Esophagus muscularis mucosa (tissue), 4 donors: ENCODE results near the gene SMIM35. TPM values are rescaled to one million over a fixed set of nuclear protein-coding genes. Genes with fewer than 3 reads are reported as not detected.

Experiments
- DNase-seq: peaks from one replicate; pipeline ENCODE4 v3.0.0-alpha.2; 2017; ENCODE audit errors: extremely low spot score
- H3K27ac ChIP-seq, 4 donors: fragments of 200-600 bp; sonication (generic); replicated peaks in 1 of 4; 1 replicate in 3 of 4; 2 replicates in 1 of 4; pipeline ENCODE4 v1.5.1; 2016 to 2019; ENCODE audit warnings: mild to moderate bottlenecking in 1 of 4
- H3K27me3 ChIP-seq, 4 donors: fragments of 200-600 bp; sonication (generic); one replicate each; pipeline versions ENCODE4 v1.5.1 to v1.6.0; 2016 to 2019
- H3K36me3 ChIP-seq, 4 donors: fragments of 200-600 bp; sonication (generic); one replicate each; pipeline ENCODE4 v1.5.1; 2016 to 2019
- H3K4me1 ChIP-seq, 4 donors: fragments of 200-600 bp; sonication (generic); one replicate each; pipeline ENCODE4 v1.5.1; 2016 to 2019
- H3K4me3 ChIP-seq, 4 donors: fragments of 200-600 bp; sonication (generic); 1 replicate in 2 of 4; 2 replicates in 2 of 4; pipeline ENCODE4 v1.5.1; 2016 to 2019; ENCODE audit warnings: mild to moderate bottlenecking in 4 of 4, moderate library complexity in 1 of 4
- H3K9me3 ChIP-seq, 4 donors: fragments of 200-600 bp; sonication (generic); 1 replicate in 3 of 4; 2 replicates in 1 of 4; pipeline ENCODE4 v1.5.1; 2016 to 2019
- EP300 ChIP-seq: sonication (generic); formaldehyde crosslinking; IDR thresholded peaks from one replicate; pipeline ENCODE4 v1.6.1; 2017; ENCODE audit warnings: antibody characterized with exemption
- POLR2A ChIP-seq: fragments of 450-650 bp; IDR thresholded peaks from one replicate; pipeline ENCODE4 v1.6.1; 2017; ENCODE audit warnings: antibody characterized with exemption, moderate library complexity, mild to moderate bottlenecking, low read depth
- POLR2AphosphoS5 ChIP-seq, 2 donors: sonication (generic); formaldehyde crosslinking; IDR thresholded peaks; one replicate each; pipeline ENCODE4 v1.6.1; 2017; ENCODE audit warnings: antibody characterized with exemption in 2 of 2
- WGBS: methylation state at CpG from one replicate; pipeline ENCODE4 v1.1.5; 2018; 5-methylcytosine and 5-hydroxymethylcytosine counted together
- intact Hi-C: fragments of 100-400 bp; cut with DNase I; formaldehyde crosslinking; loops from one replicate; pipeline ENCODE4 v1.15.1; 2023
- total RNA-seq, 4 donors: library from RNA; depleted of rRNA; stranded (reverse); fragments of >200 nt; gene quantifications; one replicate each; pipeline versions ENCODE4 v1.1.0 to v1.2.1, GENCODE V29; 2016
- TF ChIP-seq, protein P1 (sequence below), 3 experiments: fragments of 200-600 bp in 2 of 3; fragments of 450-650 bp in 1 of 3; sonication (generic) in 2 of 3; IDR thresholded peaks; one replicate each; pipeline ENCODE4 v1.5.1; 2017 to 2019; ENCODE audit warnings: antibody characterized with exemption in 3 of 3, mild to moderate bottlenecking in 2 of 3, moderate library complexity in 1 of 3

SMIM35 gene
- total RNA-seq, 4 donors from 2014 or later: not detected

DNA sequence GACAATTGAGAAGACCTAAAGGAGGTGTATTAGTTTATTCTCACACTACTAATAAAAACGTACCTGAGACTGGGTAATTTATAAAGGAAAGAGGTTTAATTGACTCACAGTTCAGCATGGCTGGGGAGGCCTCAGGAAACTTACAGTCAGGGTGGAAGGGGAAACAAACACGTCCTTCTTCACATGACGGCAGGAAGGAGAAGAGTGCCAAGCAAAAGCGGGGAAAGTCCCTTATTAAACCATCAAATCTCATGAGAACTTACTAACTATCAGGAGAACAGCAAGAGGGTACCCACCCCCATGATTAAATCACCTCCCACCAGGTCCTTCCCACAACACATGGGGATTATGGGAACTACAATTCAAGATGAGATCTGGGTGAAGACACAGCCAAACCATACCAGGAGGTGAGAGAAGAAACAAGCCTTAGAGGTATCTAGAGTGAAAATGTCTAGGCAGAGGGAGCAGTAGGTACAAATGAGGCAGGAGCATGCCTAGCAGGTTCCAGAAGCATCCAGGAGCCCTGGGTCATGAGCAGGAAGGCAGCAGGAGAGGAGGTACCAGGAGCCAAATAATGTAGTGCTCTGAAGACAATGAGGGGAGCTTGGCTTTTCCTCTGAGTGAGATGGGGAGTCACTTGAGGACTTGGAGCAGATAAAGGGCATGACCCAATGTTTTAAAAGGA, 69.0 kb downstream of the SMIM35 start:
- Histone ChIP-seq H3K27ac (no peak overlapping the region), H3K36me3 (no peaks in the 10 kb centered on the region), H3K9me3 (peaks cover 0 to 15% (median 7%) of the 10 kb centered on the region in 4 donors), H3K4me1 (peaks cover 0 to 8% (median 0%) of the 10 kb centered on the region in 4 donors), H3K27me3 (peaks cover 0 to 14% (median 0%) of the 10 kb centered on the region in 4 donors), H3K4me3 (no peak overlapping the region)
- WGBS: 55% methylated on average over 4 of the region's 4 CpGs
- DNase-seq: peak; percentile 82
- intact Hi-C loops: no loop called here
- TF ChIP-seq EP300 (no peak), POLR2AphosphoS5 (IDR thresholded peaks at IDR 0.05) (no peak)
- TF ChIP-seq, protein P1, sequence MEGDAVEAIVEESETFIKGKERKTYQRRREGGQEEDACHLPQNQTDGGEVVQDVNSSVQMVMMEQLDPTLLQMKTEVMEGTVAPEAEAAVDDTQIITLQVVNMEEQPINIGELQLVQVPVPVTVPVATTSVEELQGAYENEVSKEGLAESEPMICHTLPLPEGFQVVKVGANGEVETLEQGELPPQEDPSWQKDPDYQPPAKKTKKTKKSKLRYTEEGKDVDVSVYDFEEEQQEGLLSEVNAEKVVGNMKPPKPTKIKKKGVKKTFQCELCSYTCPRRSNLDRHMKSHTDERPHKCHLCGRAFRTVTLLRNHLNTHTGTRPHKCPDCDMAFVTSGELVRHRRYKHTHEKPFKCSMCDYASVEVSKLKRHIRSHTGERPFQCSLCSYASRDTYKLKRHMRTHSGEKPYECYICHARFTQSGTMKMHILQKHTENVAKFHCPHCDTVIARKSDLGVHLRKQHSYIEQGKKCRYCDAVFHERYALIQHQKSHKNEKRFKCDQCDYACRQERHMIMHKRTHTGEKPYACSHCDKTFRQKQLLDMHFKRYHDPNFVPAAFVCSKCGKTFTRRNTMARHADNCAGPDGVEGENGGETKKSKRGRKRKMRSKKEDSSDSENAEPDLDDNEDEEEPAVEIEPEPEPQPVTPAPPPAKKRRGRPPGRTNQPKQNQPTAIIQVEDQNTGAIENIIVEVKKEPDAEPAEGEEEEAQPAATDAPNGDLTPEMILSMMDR (IDR thresholded peaks at IDR 0.05): no peak

DNA sequence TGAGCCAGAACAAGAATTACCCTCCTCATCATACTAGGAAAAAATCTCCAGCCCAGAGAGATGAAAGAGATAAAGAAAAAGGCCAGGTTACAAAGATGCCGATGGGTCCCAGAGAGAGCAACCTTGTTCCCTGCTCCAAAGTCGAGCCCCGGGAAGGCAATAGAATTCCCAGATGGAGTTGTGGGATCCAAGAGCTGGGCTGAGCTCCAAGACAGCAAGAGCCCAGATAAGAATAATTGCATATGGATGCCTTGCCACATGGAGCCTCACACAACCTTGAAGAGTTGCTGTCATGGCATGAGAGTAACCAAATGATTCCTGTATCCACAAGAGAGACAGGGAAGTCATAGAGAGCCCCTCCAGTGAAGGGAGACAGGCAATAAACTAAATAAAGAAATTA, 69.7 kb downstream of the SMIM35 start:
- intact Hi-C loops: no loop called here
- peaks cover 0 to 14% (median 0%) of the 10 kb centered on the region in 4 donors for H3K27me3 ChIP-seq
- no peaks in the 10 kb centered on the region for H3K36me3 ChIP-seq
- peak; percentile 7 for DNase-seq
- no peak overlapping the region for H3K4me3 ChIP-seq
- 66% methylated on average over 3 of the region's 3 CpGs for whole genome bisulfite sequencing
- H3K27ac ChIP-seq: no peak overlapping the region
- H3K4me1 ChIP-seq: peaks cover 0 to 8% (median 0%) of the 10 kb centered on the region in 4 donors
- TF ChIP-seq POLR2A: no peak
- TF ChIP-seq, protein P1 (IDR thresholded peaks at IDR 0.05): no peak
- no peak for TF ChIP-seq POLR2AphosphoS5 (IDR thresholded peaks at IDR 0.05)
- no peak for TF ChIP-seq EP300
- H3K9me3 ChIP-seq: peaks cover 0 to 15% (median 7%) of the 10 kb centered on the region in 4 donors

DNA sequence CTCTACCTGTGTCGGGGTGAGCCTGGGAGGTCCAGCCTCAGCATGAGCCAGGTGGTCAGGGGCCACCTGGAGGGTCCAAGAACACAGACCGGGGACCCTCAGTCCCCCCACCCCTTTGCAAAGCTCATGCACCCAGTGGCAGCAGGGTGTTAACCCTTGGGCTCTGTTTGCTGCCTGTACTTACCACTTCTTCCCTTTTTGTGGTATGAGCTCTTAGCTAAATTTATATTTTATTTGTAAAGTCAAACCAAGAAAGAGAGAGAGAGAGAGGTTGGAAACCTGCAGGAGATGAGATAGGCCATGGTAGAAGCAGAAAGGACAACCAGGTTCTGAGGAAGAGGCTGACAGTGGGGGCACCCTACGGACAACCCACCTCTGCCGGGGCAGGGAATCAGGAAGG, 70.7 kb downstream of the SMIM35 start:
- Histone ChIP-seq H3K27ac (no peak overlapping the region), H3K27me3 (peaks cover 0 to 14% (median 0%) of the 10 kb centered on the region in 4 donors), H3K9me3 (peaks cover 0 to 15% (median 4%) of the 10 kb centered on the region in 4 donors), H3K4me1 (peaks cover 0 to 8% (median 0%) of the 10 kb centered on the region in 4 donors), H3K36me3 (no peaks in the 10 kb centered on the region), H3K4me3 (no peak overlapping the region)
- intact Hi-C loops: no loop called here
- TF ChIP-seq, protein P1 (IDR thresholded peaks at IDR 0.05): no peak
- no peak for TF ChIP-seq POLR2A
- no peak for TF ChIP-seq POLR2AphosphoS5 (IDR thresholded peaks at IDR 0.05)
- no peak for TF ChIP-seq EP300
- 92% methylated on average over 4 of the region's 4 CpGs for WGBS
- peak; percentile 72 for DNase-seq

DNA sequence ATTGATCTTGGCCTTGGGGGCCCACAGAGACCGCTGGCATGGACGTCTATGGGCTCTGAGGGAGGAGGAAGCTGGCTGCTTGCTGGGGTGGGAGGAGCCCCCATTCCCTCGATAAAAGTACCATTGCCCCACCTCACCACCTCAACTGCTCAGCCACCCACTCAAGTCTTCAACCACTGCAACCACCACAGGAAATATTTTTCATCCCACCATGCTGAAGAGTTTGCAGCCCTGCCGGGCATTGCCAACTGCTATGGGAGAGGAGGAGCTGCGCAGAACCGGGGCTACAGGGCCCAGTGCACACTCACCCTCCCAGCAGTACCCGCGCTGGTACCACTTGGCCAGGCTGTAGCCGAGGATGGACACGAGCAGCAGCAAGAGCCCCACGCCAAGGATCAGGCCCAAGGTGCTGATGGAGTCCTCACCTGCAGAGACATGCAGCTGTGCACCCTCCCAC, 71.3 kb downstream of the SMIM35 start:
- intact Hi-C loops: no loop called here
- Histone ChIP-seq H3K27me3 (peaks cover 0 to 14% (median 0%) of the 10 kb centered on the region in 4 donors), H3K4me1 (peaks cover 0 to 8% (median 0%) of the 10 kb centered on the region in 4 donors), H3K36me3 (no peaks in the 10 kb centered on the region), H3K9me3 (peaks cover 0 to 10% (median 3%) of the 10 kb centered on the region in 4 donors), H3K27ac (no peak overlapping the region), H3K4me3 (no peak overlapping the region)
- TF ChIP-seq POLR2AphosphoS5 (IDR thresholded peaks at IDR 0.05) (no peak), EP300 (no peak), POLR2A (no peak)
- TF ChIP-seq, protein P1 (IDR thresholded peaks at IDR 0.05): no peak
- WGBS: 79% methylated on average over 11 of the region's 11 CpGs
- DNase-seq: peak; percentile 70
